ENCODE data around the gene PRCC. TPM values are rescaled to one million over a fixed set of nuclear protein-coding genes. Genes with fewer than 3 reads are reported as not detected.

Gene PRCC
- total RNA-seq, 4 donors from 2014 or later = 25.1 to 44.6 (median 30.8) TPM

DNA sequence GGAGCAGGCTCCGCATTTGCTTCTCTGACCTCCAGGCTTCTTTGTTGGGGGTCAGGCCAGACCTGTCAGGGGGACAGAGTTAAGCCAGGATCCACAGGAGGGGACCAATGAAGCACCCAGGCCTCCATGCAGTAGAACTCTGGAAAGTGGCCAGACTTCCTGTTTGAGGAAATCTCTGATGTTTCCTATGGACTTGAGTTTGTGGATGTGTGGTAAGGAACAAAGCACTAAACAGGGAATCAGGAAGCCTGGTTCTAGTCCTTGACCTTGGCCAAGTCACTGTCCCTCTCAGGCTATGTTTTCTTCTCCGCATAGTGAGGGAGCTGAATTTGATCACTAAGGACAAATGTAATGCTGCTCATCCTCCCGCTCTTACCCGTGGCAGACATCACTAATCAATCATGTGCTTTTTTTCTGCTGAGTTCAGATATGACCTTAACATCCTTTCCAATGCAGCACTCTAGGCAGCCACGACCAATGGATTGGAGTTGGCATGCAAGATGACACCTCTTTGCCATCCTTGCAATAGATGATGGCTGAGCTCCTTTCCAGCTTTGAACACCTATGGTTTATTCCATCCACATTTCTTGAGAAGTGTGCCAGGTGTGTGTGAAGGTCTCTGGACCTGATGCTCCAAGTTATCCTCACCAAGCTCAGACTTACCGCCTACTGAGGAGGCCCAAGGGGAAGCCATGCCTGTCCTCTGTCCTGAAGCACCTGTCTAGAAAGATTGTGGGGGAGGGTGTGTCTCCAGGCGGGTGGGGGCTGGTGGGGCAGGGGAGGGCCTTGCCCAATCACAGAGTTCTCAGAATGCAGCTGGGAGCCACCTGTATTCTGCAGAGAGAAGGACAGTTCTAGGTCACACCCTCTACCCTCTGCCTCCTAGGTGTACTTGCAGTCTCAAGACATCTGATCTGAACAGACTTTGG, 39.4 kb downstream of the PRCC start:
- 79 to 82% methylated on average over 7 of the region's 7 CpGs for WGBS, 2 donors
- Histone ChIP-seq H3K27me3 (no peaks in the 10 kb centered on the region), H3K27ac (no peak overlapping the region), H3K9me3 (no peaks in the 10 kb centered on the region), H3K36me3 (peaks cover 0 to 3% (median 0%) of the 10 kb centered on the region in 3 donors), H3K4me3 (no peak overlapping the region), H3K4me1 (peaks cover 0 to 31% (median 1%) of the 10 kb centered on the region in 4 donors)
- TF ChIP-seq, protein P1, sequence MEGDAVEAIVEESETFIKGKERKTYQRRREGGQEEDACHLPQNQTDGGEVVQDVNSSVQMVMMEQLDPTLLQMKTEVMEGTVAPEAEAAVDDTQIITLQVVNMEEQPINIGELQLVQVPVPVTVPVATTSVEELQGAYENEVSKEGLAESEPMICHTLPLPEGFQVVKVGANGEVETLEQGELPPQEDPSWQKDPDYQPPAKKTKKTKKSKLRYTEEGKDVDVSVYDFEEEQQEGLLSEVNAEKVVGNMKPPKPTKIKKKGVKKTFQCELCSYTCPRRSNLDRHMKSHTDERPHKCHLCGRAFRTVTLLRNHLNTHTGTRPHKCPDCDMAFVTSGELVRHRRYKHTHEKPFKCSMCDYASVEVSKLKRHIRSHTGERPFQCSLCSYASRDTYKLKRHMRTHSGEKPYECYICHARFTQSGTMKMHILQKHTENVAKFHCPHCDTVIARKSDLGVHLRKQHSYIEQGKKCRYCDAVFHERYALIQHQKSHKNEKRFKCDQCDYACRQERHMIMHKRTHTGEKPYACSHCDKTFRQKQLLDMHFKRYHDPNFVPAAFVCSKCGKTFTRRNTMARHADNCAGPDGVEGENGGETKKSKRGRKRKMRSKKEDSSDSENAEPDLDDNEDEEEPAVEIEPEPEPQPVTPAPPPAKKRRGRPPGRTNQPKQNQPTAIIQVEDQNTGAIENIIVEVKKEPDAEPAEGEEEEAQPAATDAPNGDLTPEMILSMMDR (IDR thresholded peaks at IDR 0.05) = no peak
- TF ChIP-seq POLR2A (IDR thresholded peaks at IDR 0.05) (no peak), EP300 (IDR thresholded peaks at IDR 0.05) (no peak)
- DNase-seq (ENCODE audit: low spot score in 2 of 2) = no peak

DNA sequence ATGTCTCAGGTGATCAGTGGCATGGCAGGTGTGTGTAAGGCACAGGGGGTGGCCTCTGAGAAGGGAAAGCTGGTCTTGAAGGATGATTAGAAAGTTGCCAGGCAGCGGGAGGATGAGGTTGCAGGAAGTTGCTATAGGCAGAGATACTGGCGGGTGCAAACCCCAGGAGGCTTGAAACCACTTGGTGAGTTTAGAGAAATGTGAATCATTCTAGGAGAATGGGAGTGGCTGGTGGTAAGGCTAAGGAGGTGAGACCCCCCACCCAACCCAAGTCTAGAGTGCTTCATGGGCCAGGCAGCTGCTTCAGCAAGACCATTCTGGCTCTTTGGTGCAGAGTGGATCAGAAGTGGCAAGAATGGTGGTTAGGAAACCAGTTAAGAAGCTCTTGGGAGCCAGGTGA, 40.3 kb downstream of the PRCC start:
- no peak for DNase-seq (ENCODE audit: low spot score in 2 of 2)
- Histone ChIP-seq H3K27me3 (no peaks in the 10 kb centered on the region), H3K4me1 (peaks cover 0 to 28% (median 1%) of the 10 kb centered on the region in 4 donors), H3K27ac (no peak overlapping the region), H3K4me3 (no peak overlapping the region), H3K9me3 (no peaks in the 10 kb centered on the region), H3K36me3 (no peaks in the 10 kb centered on the region)
- WGBS, 2 donors = 92 to 98% methylated on average over 2 of the region's 2 CpGs
- TF ChIP-seq, protein P1 (IDR thresholded peaks at IDR 0.05) = no peak
- no peak for TF ChIP-seq POLR2A (IDR thresholded peaks at IDR 0.05)
- no peak for TF ChIP-seq EP300 (IDR thresholded peaks at IDR 0.05)

DNA sequence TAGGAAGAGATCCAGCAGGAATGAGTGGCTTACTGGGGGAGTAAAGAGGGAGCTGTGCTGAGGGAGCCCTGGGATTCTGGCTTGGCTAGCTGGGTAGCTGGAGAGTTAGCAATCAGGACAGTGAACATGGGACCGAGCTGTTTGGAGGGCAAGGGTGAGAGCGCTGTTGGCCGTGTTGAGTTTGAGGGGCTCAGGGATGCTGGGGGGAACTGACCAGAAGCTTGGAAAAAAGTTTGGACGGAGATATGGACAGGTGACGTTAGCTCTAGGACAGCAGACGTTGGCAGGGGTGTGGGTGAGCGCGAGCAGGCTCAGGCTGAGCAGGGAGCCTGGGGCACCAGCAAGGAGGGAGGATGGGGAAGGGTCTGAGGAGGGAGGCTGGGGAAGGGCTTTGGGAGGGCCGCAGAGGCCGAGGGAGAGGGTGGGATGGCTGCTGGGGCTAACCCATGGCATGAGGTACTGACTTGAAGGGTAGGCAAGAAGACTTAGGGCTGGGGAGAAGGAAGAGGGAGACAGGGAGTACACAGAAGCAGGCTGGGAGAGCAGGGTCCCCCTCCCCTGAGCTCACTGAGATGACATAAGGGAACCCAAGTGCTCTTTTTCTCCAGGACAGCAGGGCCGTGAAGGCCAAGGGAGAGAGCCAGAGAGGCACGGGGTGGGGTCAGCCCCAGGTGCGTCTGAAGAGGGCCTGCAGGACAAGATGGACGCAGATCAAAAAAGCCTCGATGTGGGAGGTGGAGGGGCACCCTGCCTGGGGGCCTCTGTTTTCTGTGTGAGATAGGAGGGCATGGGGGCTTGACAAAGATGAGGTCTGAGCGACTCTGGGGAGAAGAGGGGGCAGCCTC, 41.1 kb downstream of the PRCC start:
- Histone ChIP-seq H3K4me1 (peaks cover 0 to 31% (median 4%) of the 10 kb centered on the region in 4 donors), H3K4me3 (no peak overlapping the region), H3K27me3 (no peaks in the 10 kb centered on the region), H3K27ac (no peak overlapping the region), H3K36me3 (no peaks in the 10 kb centered on the region), H3K9me3 (no peaks in the 10 kb centered on the region)
- TF ChIP-seq POLR2A (IDR thresholded peaks at IDR 0.05) (no peak), EP300 (IDR thresholded peaks at IDR 0.05) (no peak)
- TF ChIP-seq, protein P1 (IDR thresholded peaks at IDR 0.05) = no peak
- 83 to 89% methylated on average over 16 of the region's 16 CpGs for WGBS, 2 donors
- no peak for DNase-seq (ENCODE audit: low spot score in 2 of 2)

DNA sequence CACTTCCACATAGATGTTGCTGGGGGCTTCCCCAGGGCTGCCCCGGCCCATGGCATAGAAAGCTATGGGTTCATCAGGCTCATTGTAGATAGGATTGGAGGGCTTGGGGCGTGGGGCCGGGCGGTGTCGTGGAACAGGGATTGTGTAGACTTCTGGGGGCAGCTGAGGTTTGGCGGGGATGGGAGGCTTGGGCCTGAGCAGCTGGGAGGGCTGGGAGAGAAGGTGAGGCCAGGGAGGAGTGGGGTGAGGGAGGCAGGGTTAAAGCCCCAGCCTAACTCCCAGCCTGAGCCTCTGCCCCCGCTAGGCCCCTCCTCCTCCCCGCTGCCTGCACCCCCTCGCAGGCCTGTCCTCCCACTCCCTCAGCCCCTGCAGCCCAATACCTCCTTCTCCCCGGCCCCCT, 41.9 kb downstream of the PRCC start:
- Histone ChIP-seq H3K27ac (no peak overlapping the region), H3K4me3 (no peak overlapping the region), H3K4me1 (peaks cover 0 to 35% (median 13%) of the 10 kb centered on the region in 4 donors), H3K9me3 (no peaks in the 10 kb centered on the region), H3K27me3 (no peaks in the 10 kb centered on the region), H3K36me3 (no peaks in the 10 kb centered on the region)
- 82 to 83% methylated on average over 8 to 10 of the region's 10 CpGs for WGBS, 2 donors
- TF ChIP-seq POLR2A (IDR thresholded peaks at IDR 0.05) = no peak
- no peak for TF ChIP-seq EP300 (IDR thresholded peaks at IDR 0.05)
- TF ChIP-seq, protein P1 (IDR thresholded peaks at IDR 0.05) = no peak
- DNase-seq (ENCODE audit: low spot score in 2 of 2) = no peak
